Liver (tissue), 9 donors: ENCODE results near the gene AGFG1. TPM values are rescaled to one million over a fixed set of nuclear protein-coding genes. Genes with fewer than 3 reads are reported as not detected.
"Not testable (repeated sequence)": the region's sequence is repeated elsewhere in the genome, so short reads cannot be mapped to it uniquely, and the experiment has no call there.

ENCODE experiments used
- DNase-seq: peaks from one replicate; pipeline ENCODE4 v3.0.0-alpha.2; 2017; ENCODE audit warnings: low spot score
- H3K27ac ChIP-seq, 2 donors: one replicate each; pipeline ENCODE4 v1.7.0; 2013; ENCODE audit warnings: inconsistent platforms in 2 of 2, low read length in 2 of 2, control low read depth in 1 of 2, low read depth in 1 of 2, mild to moderate bottlenecking in 1 of 2
- H3K27me3 ChIP-seq, 4 donors: one replicate each; pipeline versions ENCODE4 v1.6.1 to v1.7.0; 2013; ENCODE audit warnings: low read length in 3 of 4, inconsistent platforms in 1 of 4, mild to moderate bottlenecking in 1 of 4, moderate library complexity in 1 of 4; ENCODE audit not compliant: control insufficient read depth in 4 of 4, insufficient read depth in 4 of 4
- H3K36me3 ChIP-seq, 4 donors: one replicate each; pipeline versions ENCODE4 v1.6.1 to v1.7.0; 2013; ENCODE audit warnings: low read length in 3 of 4, mild to moderate bottlenecking in 3 of 4, low read depth in 1 of 4, moderate library complexity in 1 of 4; ENCODE audit not compliant: control insufficient read depth in 4 of 4, insufficient read depth in 3 of 4
- H3K4me1 ChIP-seq, 4 donors: one replicate each; pipeline versions ENCODE4 v1.6.1 to v1.7.0; 2013; ENCODE audit warnings: low read length in 3 of 4, mild to moderate bottlenecking in 3 of 4, moderate library complexity in 1 of 4; ENCODE audit not compliant: control insufficient read depth in 4 of 4, insufficient read depth in 4 of 4
- H3K4me3 ChIP-seq, 3 donors: one replicate each; pipeline versions ENCODE4 v1.6.1 to v1.7.0; 2013; ENCODE audit warnings: low read length in 3 of 3, control low read depth in 1 of 3, low read depth in 1 of 3, mild to moderate bottlenecking in 1 of 3
- H3K9ac ChIP-seq, 2 donors: one replicate each; pipeline ENCODE4 v1.7.0; 2013; ENCODE audit warnings: low read length in 2 of 2, mild to moderate bottlenecking in 2 of 2, moderate library complexity in 2 of 2, control low read depth in 1 of 2, low read depth in 1 of 2
- H3K9me3 ChIP-seq, 4 donors: one replicate each; pipeline versions ENCODE4 v1.6.1 to v1.7.0; 2013; ENCODE audit warnings: low read length in 3 of 4; ENCODE audit not compliant: control insufficient read depth in 4 of 4
- FOXA1 ChIP-seq: IDR thresholded peaks from 2 replicates; pipeline ENCODE4 v1.6.1; 2016; ENCODE audit warnings: antibody characterized with exemption
- FOXA2 ChIP-seq: IDR thresholded peaks from 2 replicates; pipeline ENCODE4 v1.6.1; 2016; ENCODE audit warnings: antibody characterized with exemption
- GABPA ChIP-seq, 2 donors: IDR thresholded peaks in 1 of 2; conservative IDR thresholded peaks in 1 of 2; 2 replicates each; pipeline ENCODE4 v1.6.1; 2016; ENCODE audit warnings: antibody characterized with exemption in 2 of 2, mild to moderate bottlenecking in 1 of 2, moderate library complexity in 1 of 2
- HNF4A ChIP-seq, 2 donors: conservative IDR thresholded peaks; 2 replicates each; pipeline ENCODE4 v1.6.1; 2016; ENCODE audit warnings: antibody characterized with exemption in 2 of 2, mild to moderate bottlenecking in 2 of 2
- HNF4G ChIP-seq: IDR thresholded peaks from 2 replicates; pipeline ENCODE4 v1.6.1; 2016; ENCODE audit warnings: antibody characterized with exemption
- JUND ChIP-seq, 2 donors: IDR thresholded peaks; 2 replicates each; pipeline ENCODE4 v1.6.1; 2016; ENCODE audit warnings: antibody characterized with exemption in 2 of 2
- NR2F2 ChIP-seq: IDR thresholded peaks from 2 replicates; pipeline ENCODE4 v1.6.1; 2016; ENCODE audit warnings: antibody characterized with exemption
- RAD21 ChIP-seq, 2 donors: IDR thresholded peaks; 2 replicates each; pipeline ENCODE4 v1.6.1; 2016; ENCODE audit warnings: antibody characterized with exemption in 2 of 2, mild to moderate bottlenecking in 2 of 2
- RXRA ChIP-seq, 2 donors: IDR thresholded peaks; 2 replicates each; pipeline ENCODE4 v1.6.1; 2017 to 2018; ENCODE audit warnings: antibody characterized with exemption in 2 of 2, mild to moderate bottlenecking in 1 of 2
- SP1 ChIP-seq: IDR thresholded peaks from 2 replicates; pipeline ENCODE4 v1.6.1; 2018; ENCODE audit warnings: antibody characterized with exemption, mild to moderate bottlenecking
- TAF1 ChIP-seq: conservative IDR thresholded peaks from 2 replicates; pipeline ENCODE4 v1.6.1; 2016; ENCODE audit warnings: antibody characterized with exemption, mild to moderate bottlenecking
- YY1 ChIP-seq: IDR thresholded peaks from 2 replicates; pipeline ENCODE4 v1.6.1; 2016; ENCODE audit warnings: antibody characterized with exemption, mild to moderate bottlenecking
- WGBS: extraction: QIAGEN DNeasy Blood & Tissue Kit; methylation state at CpG from one replicate; pipeline ENCODE4 v1.1.7; 2013; 5-methylcytosine and 5-hydroxymethylcytosine counted together
- polyA plus RNA-seq, 2 donors: library from polyadenylated mRNA; stranded (reverse) in 1 of 2; unstranded in 1 of 2; fragments of 200-250 nt in 1 of 2; fragments of >200 nt in 1 of 2; fragmentation: Nextera tagmentation in 1 of 2; extraction: Ambion mirVana in 1 of 2; gene quantifications; one replicate each; pipeline versions ENCODE4 v1.2.1 to v1.2.3, GENCODE V29; 2013 to 2015
- total RNA-seq, 2 donors: library from RNA; depleted of rRNA; stranded (reverse); fragments of >200 nt; gene quantifications; one replicate each; pipeline ENCODE4 v1.2.3, GENCODE V29; 2014
- TF ChIP-seq, protein P1 (sequence below): IDR thresholded peaks from 2 replicates; pipeline ENCODE4 v1.6.1; 2016; ENCODE audit warnings: antibody characterized with exemption, mild to moderate bottlenecking
- TF ChIP-seq, protein P2 (sequence below): IDR thresholded peaks from 2 replicates; pipeline ENCODE4 v1.6.1; 2016; ENCODE audit warnings: antibody characterized with exemption
- TF ChIP-seq, protein P3 (sequence below): IDR thresholded peaks from 2 replicates; pipeline ENCODE4 v1.6.1; 2016; ENCODE audit warnings: antibody characterized with exemption
- TF ChIP-seq, protein P4 (sequence below): IDR thresholded peaks from 2 replicates; pipeline ENCODE4 v1.6.1; 2016; ENCODE audit warnings: antibody characterized with exemption
- TF ChIP-seq, protein P5 (sequence below): fragments of 150-350 bp; IDR thresholded peaks from 2 replicates; pipeline ENCODE4 v1.5.1; 2017; ENCODE audit warnings: improper control_type of control experiment, low read depth, low read length; ENCODE audit not compliant: missing input control
- donor health status: healthy.
- donor health status: healthy.
- donor health status: healthy.
- donor health status: healthy.
- donor health status: healthy.

AGFG1 gene
- total and polyA plus RNA-seq, 4 donors: 8.5 to 49.7 (median 23.7) TPM

DNA sequence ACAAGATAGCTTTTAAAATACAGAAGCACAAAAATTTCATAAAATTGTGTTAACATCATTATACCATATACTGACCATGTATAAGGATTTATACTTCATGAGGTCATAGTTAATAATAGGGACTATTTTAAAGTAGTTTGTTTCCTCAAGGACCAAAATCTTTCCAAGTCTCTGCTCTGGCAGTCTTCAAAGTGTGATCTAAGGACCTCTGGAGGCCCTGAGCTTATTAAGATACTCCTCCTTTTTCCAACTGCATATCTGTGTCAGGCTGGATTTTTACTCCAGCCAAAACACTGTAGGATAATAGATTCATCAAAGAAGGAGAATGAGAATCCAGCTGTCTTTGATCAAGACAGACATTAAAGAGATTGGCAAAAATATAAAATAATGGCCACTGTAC, 125.1 kb downstream of the AGFG1 start:
- no peaks in the 10 kb centered on the region for H3K4me1 ChIP-seq
- TF ChIP-seq, protein P1, sequence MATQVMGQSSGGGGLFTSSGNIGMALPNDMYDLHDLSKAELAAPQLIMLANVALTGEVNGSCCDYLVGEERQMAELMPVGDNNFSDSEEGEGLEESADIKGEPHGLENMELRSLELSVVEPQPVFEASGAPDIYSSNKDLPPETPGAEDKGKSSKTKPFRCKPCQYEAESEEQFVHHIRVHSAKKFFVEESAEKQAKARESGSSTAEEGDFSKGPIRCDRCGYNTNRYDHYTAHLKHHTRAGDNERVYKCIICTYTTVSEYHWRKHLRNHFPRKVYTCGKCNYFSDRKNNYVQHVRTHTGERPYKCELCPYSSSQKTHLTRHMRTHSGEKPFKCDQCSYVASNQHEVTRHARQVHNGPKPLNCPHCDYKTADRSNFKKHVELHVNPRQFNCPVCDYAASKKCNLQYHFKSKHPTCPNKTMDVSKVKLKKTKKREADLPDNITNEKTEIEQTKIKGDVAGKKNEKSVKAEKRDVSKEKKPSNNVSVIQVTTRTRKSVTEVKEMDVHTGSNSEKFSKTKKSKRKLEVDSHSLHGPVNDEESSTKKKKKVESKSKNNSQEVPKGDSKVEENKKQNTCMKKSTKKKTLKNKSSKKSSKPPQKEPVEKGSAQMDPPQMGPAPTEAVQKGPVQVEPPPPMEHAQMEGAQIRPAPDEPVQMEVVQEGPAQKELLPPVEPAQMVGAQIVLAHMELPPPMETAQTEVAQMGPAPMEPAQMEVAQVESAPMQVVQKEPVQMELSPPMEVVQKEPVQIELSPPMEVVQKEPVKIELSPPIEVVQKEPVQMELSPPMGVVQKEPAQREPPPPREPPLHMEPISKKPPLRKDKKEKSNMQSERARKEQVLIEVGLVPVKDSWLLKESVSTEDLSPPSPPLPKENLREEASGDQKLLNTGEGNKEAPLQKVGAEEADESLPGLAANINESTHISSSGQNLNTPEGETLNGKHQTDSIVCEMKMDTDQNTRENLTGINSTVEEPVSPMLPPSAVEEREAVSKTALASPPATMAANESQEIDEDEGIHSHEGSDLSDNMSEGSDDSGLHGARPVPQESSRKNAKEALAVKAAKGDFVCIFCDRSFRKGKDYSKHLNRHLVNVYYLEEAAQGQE: no peak
- TF ChIP-seq FOXA2 (no peak), NR2F2 (no peak), TAF1 (no peak), HNF4G (no peak), FOXA1 (no peak), HNF4A (conservative IDR thresholded peaks at IDR 0.05) (no peak), YY1 (no peak), RXRA (IDR thresholded peaks at IDR 0.05) (no peak), GABPA (IDR thresholded peaks at IDR 0.05 in 1 of 2, conservative IDR thresholded peaks at IDR 0.05 in 1 of 2) (no peak), RAD21 (IDR thresholded peaks at IDR 0.05) (no peak), SP1 (no peak), JUND (IDR thresholded peaks at IDR 0.05) (no peak)
- TF ChIP-seq, protein P2, sequence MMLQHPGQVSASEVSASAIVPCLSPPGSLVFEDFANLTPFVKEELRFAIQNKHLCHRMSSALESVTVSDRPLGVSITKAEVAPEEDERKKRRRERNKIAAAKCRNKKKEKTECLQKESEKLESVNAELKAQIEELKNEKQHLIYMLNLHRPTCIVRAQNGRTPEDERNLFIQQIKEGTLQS: no peak
- TF ChIP-seq, protein P3, sequence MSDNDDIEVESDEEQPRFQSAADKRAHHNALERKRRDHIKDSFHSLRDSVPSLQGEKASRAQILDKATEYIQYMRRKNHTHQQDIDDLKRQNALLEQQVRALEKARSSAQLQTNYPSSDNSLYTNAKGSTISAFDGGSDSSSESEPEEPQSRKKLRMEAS: no peak
- TF ChIP-seq, protein P4, sequence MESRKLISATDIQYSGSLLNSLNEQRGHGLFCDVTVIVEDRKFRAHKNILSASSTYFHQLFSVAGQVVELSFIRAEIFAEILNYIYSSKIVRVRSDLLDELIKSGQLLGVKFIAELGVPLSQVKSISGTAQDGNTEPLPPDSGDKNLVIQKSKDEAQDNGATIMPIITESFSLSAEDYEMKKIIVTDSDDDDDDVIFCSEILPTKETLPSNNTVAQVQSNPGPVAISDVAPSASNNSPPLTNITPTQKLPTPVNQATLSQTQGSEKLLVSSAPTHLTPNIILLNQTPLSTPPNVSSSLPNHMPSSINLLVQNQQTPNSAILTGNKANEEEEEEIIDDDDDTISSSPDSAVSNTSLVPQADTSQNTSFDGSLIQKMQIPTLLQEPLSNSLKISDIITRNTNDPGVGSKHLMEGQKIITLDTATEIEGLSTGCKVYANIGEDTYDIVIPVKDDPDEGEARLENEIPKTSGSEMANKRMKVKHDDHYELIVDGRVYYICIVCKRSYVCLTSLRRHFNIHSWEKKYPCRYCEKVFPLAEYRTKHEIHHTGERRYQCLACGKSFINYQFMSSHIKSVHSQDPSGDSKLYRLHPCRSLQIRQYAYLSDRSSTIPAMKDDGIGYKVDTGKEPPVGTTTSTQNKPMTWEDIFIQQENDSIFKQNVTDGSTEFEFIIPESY: no peak
- H3K9me3 ChIP-seq: no peaks in the 10 kb centered on the region
- no peak overlapping the region for H3K27ac ChIP-seq
- no peaks in the 10 kb centered on the region for H3K36me3 ChIP-seq
- no peak for DNase-seq
- H3K9ac ChIP-seq: no peak overlapping the region
- peaks cover 0 to 2% (median 0%) of the 10 kb centered on the region in 4 donors for H3K27me3 ChIP-seq
- H3K4me3 ChIP-seq: no peak overlapping the region

DNA sequence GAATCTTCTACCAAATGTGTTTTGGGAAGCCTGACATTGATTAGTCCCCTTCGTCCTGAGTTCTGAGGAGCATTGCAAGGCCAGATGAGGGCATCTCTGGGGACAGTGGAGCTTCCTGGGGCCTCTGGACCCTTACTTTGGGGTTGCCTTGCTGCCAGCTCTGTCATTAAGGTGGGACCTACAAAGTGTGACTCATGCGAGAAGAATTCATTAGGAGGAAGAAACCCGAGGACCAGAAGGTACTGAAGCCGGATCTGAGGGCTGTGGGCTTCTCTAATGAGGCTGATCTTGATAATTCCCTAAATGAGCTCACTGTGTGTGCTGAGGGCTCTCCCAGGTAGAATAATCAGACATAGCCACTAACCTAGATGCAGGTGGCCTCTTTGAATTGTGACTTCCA, 126.0 kb downstream of the AGFG1 start:
- no peak for TF ChIP-seq RAD21 (IDR thresholded peaks at IDR 0.05)
- no peak for TF ChIP-seq TAF1
- TF ChIP-seq, protein P5, sequence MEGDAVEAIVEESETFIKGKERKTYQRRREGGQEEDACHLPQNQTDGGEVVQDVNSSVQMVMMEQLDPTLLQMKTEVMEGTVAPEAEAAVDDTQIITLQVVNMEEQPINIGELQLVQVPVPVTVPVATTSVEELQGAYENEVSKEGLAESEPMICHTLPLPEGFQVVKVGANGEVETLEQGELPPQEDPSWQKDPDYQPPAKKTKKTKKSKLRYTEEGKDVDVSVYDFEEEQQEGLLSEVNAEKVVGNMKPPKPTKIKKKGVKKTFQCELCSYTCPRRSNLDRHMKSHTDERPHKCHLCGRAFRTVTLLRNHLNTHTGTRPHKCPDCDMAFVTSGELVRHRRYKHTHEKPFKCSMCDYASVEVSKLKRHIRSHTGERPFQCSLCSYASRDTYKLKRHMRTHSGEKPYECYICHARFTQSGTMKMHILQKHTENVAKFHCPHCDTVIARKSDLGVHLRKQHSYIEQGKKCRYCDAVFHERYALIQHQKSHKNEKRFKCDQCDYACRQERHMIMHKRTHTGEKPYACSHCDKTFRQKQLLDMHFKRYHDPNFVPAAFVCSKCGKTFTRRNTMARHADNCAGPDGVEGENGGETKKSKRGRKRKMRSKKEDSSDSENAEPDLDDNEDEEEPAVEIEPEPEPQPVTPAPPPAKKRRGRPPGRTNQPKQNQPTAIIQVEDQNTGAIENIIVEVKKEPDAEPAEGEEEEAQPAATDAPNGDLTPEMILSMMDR: no peak
- no peak for TF ChIP-seq YY1
- TF ChIP-seq SP1: no peak
- 70% methylated on average over 4 of the region's 4 CpGs for WGBS
- Histone ChIP-seq H3K9me3 (no peaks in the 10 kb centered on the region), H3K27me3 (peaks cover 0 to 2% (median 0%) of the 10 kb centered on the region in 4 donors), H3K27ac (no peak overlapping the region), H3K4me1 (no peaks in the 10 kb centered on the region), H3K9ac (no peak overlapping the region), H3K36me3 (no peaks in the 10 kb centered on the region), H3K4me3 (no peak overlapping the region)
- DNase-seq: no peak

DNA sequence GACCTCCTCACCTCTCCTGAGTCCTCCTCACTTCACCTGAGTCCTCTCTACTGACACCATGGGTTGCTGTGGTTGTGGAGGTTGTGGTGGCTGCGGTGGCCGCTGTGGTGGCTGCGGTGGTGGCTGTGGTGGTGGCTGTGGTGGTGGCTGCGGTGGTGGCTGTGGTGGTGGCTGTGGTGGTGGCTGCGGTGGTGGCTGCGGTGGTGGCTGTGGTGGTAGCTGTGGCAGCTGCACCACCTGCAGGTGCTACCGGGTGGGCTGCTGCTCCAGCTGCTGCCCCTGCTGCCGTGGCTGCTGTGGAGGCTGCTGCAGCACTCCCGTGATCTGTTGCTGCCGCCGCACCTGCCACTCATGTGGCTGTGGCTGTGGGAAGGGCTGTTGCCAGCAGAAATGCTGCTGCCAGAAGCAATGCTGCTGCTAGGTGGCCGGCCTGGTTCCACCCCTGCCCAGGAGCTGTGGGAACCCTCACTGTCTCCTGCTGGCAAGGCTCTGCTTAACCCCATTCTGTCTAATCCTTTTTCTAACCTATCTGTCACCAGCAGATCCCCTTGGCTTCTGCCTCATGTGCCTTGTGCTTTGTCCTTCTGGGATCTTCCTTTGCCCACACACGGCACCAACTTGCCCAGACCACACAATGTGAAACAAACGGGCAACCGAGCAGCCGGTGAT, 127.0 kb downstream of the AGFG1 start, which contains the start of gene SCYGR2:
Gene SCYGR2, plus strand, starts transcription at position 59 of the 669 bp plus-strand sequence. Its CDS starts 0 bp downstream, at position 59.
- not testable (repeated sequence) for H3K27ac ChIP-seq, DNase-seq, H3K4me3 ChIP-seq, H3K36me3 ChIP-seq, H3K4me1 ChIP-seq, H3K9me3 ChIP-seq, H3K9ac ChIP-seq, H3K27me3 ChIP-seq
- WGBS: 86% methylated on average over 16 of the region's 16 CpGs
